HG03066 (cell line): ENCODE measurements around the gene KIF12.
"Not testable (repeated sequence)": the region's sequence is repeated elsewhere in the genome, so short reads cannot be mapped to it uniquely, and the experiment has no call there.

ENCODE experiments used
- ATAC-seq: cut with Tn5 transposase; IDR thresholded peaks from one replicate; pipeline ENCODE4 v1.9.1; 2021; ENCODE audit warnings: low read depth; ENCODE audit not compliant: unreplicated experiment

The KIF12 gene

GRCh38 chr9:114049441-114050225 is 49.5 kb downstream of the KIF12 start:
- ATAC-seq = no peak

- no peak for ATAC-seq
These were observed 50.3 kb downstream of the KIF12 start for GRCh38 chr9:114048533-114049415.

- no peak for ATAC-seq
These were observed 51.4 kb downstream of the KIF12 start for GRCh38 chr9:114047717-114048116.

- ATAC-seq = no peak
These were observed 52.2 kb downstream of the KIF12 start for GRCh38 chr9:114046875-114047274.

- no peak for ATAC-seq
These were observed 52.8 kb downstream of the KIF12 start for GRCh38 chr9:114046237-114046755.

GRCh38 chr9:114043660-114044059 is 55.4 kb downstream of the KIF12 start:
- not testable (repeated sequence) for ATAC-seq
